ENCODE results near the gene GUCY2C.
A peak's percentile ranks its signal among the peaks of the same experiment; 100 is the strongest.

The GUCY2C gene

DNA sequence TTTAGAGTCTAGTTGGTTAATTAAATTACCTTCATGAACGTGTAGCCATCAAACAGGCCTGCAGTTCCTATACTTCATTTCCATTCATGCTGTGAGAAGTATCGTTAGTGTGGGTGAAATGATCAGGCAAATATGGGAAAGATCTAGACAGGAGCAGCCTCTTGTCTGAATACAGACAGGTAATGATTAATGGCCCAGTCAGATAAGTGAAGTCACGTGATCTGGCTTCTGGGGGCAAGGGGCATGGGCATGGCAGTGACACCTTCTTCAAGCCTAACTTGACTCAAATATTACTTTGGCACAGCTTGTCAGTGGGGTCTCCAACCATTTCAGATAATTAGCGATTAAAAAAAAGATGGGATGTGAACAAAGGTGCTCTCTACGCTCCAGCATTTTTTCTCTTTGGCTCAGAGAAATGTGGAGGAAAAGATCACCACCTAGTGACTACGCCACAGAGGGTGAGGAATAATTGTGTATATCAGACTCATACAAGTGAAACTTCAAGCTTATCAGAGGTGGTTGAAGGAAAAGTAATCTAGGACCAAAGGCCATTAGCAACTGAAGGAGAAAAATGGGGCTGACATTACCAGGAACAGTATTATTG is 17.8 kb downstream of the GUCY2C start:
- Histone ChIP-seq H3K36me3 (ENCODE audit: low read depth) (no peaks in the 10 kb centered on the region), H3K4me1 (ENCODE audit: insufficient read depth, poor library complexity, severe bottlenecking) (no peaks in the 10 kb centered on the region), H3K27me3 (ENCODE audit: insufficient read depth, poor library complexity, severe bottlenecking) (no peaks in the 10 kb centered on the region), H3K9me3 (ENCODE audit: severe bottlenecking) (no peaks in the 10 kb centered on the region), H3K4me3 (ENCODE audit: severe bottlenecking) (no peak overlapping the region), H3K27ac (ENCODE audit: poor library complexity, severe bottlenecking) (no peak overlapping the region)
- TF ChIP-seq, protein P1, sequence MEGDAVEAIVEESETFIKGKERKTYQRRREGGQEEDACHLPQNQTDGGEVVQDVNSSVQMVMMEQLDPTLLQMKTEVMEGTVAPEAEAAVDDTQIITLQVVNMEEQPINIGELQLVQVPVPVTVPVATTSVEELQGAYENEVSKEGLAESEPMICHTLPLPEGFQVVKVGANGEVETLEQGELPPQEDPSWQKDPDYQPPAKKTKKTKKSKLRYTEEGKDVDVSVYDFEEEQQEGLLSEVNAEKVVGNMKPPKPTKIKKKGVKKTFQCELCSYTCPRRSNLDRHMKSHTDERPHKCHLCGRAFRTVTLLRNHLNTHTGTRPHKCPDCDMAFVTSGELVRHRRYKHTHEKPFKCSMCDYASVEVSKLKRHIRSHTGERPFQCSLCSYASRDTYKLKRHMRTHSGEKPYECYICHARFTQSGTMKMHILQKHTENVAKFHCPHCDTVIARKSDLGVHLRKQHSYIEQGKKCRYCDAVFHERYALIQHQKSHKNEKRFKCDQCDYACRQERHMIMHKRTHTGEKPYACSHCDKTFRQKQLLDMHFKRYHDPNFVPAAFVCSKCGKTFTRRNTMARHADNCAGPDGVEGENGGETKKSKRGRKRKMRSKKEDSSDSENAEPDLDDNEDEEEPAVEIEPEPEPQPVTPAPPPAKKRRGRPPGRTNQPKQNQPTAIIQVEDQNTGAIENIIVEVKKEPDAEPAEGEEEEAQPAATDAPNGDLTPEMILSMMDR (IDR thresholded peaks at IDR 0.05; ENCODE audit: poor library complexity, severe bottlenecking): no peak
- ATAC-seq (ENCODE audit: low read depth) (no peak), DNase-seq (ENCODE audit: low spot score) (no peak)

DNA sequence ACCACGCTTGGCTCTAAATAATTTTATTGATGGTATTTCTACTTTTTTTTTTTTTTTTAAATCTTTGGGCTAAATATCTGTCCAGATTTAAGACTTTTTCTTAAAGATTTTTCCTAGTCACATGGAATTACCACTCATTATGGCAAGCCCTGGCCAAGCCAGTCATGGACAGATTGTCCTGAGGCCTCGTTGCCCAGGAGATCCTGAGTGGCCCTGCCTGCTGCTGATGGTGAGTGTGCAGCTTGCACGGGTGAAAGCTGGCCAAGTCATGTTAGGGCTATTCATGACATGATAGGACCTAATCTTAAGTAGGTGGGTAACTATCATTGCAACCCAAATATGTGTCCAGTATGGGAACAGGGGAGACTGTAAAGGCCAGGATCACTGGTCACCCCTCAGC is 27.8 kb downstream of the GUCY2C start:
- no peaks in the 10 kb centered on the region for H3K4me1 ChIP-seq (ENCODE audit: insufficient read depth, poor library complexity, severe bottlenecking)
- DNase-seq (ENCODE audit: low spot score): no peak
- no peak overlapping the region for H3K4me3 ChIP-seq (ENCODE audit: severe bottlenecking)
- no peaks in the 10 kb centered on the region for H3K36me3 ChIP-seq (ENCODE audit: low read depth)
- no peaks in the 10 kb centered on the region for H3K27me3 ChIP-seq (ENCODE audit: insufficient read depth, poor library complexity, severe bottlenecking)
- ATAC-seq (ENCODE audit: low read depth): no peak
- TF ChIP-seq, protein P1 (IDR thresholded peaks at IDR 0.05; ENCODE audit: poor library complexity, severe bottlenecking): no peak
- H3K27ac ChIP-seq (ENCODE audit: poor library complexity, severe bottlenecking): no peak overlapping the region
- no peaks in the 10 kb centered on the region for H3K9me3 ChIP-seq (ENCODE audit: severe bottlenecking)

DNA sequence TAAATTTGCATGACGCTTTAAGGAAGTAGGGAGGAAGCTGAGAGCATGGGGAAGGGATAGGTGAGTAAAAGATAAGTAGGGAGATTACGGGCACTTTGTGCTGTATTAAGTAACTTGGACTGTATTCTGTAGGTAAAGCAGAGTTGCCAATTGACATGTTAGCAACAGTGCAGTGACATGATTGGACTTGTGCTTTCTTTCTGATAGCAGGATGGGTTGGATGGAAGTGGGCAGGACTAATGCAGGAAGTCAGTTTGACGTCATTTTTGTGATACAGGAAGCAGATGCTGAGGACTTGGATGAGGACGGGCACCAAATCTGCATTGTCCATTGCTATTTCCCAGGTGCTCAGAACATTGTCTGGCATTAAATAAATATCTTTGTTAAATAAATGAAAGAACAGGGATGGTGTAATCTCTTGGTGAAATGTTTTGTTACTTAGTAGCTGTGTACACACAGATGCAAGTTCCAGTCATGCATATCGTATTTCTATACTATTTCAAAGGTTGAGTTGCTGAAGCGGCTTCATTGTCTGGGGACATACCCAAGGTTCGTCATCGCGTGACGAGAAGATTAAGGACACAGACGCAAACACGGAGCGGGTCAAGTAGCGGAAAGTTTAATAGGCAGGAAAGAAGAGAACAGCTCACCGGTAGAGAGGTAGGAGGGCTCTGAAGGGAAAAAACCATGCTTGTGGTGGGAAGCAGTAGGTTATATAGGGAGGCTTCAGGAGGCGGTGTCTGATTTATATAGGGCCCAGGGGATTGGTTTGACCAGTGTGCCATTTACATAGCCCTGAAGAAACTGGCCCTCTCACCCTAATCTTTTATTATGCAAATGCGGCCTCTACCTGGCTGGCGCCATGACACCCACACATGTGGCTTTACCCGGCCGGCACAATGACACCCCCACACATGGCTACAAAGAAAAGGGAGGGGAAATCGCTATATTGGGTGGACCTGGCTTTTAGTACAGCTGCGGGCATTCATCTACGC is 30.7 kb downstream of the GUCY2C start:
- DNase-seq (ENCODE audit: low spot score): no peak

DNA sequence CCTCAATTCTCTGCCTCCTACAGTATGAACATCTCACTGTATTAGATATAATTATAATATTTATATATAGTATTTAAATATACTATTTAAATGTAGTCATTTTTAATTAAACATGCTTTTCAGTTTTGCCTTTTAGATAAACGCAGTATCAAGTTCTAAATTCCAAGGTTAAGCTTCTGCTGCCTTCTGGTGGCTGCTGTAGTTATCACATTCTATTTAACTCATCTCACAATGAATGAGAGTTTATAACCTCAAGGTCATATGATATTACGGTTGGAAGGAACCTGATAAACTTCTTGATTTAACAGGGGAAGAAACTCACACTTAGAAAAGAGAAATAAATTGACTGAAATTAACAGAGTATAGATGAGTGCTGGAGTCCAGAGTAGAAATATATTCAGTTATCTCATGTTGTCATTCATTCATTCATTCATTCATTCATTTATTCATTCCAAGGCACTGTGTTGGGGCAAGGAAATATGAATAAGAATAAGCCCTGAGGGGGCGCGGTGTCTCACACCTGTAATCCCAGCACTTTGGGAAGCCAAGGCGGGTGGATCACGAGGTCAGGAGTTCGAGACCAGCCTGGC is 31.9 kb downstream of the GUCY2C start:
- no peak overlapping the region for H3K4me3 ChIP-seq (ENCODE audit: severe bottlenecking)
- no peak for ATAC-seq (ENCODE audit: low read depth)
- no peaks in the 10 kb centered on the region for H3K27me3 ChIP-seq (ENCODE audit: insufficient read depth, poor library complexity, severe bottlenecking)
- DNase-seq (ENCODE audit: low spot score): no peak
- H3K4me1 ChIP-seq (ENCODE audit: insufficient read depth, poor library complexity, severe bottlenecking): no peaks in the 10 kb centered on the region
- H3K27ac ChIP-seq (ENCODE audit: poor library complexity, severe bottlenecking): no peak overlapping the region
- H3K36me3 ChIP-seq (ENCODE audit: low read depth): no peaks in the 10 kb centered on the region
- TF ChIP-seq, protein P1 (IDR thresholded peaks at IDR 0.05; ENCODE audit: poor library complexity, severe bottlenecking): peak; percentile 55
- H3K9me3 ChIP-seq (ENCODE audit: severe bottlenecking): no peaks in the 10 kb centered on the region

More for the DNA sequence above, 30.7 kb downstream of the GUCY2C start:
- no peaks in the 10 kb centered on the region for H3K9me3 ChIP-seq (ENCODE audit: severe bottlenecking)
- TF ChIP-seq, protein P1 (IDR thresholded peaks at IDR 0.05; ENCODE audit: poor library complexity, severe bottlenecking): no peak
- H3K4me3 ChIP-seq (ENCODE audit: severe bottlenecking): no peak overlapping the region
- H3K4me1 ChIP-seq (ENCODE audit: insufficient read depth, poor library complexity, severe bottlenecking): no peaks in the 10 kb centered on the region
- no peaks in the 10 kb centered on the region for H3K36me3 ChIP-seq (ENCODE audit: low read depth)
- H3K27ac ChIP-seq (ENCODE audit: poor library complexity, severe bottlenecking): no peak overlapping the region
- H3K27me3 ChIP-seq (ENCODE audit: insufficient read depth, poor library complexity, severe bottlenecking): no peaks in the 10 kb centered on the region
- no peak for ATAC-seq (ENCODE audit: low read depth)
